HEK293 (cell line): ENCODE measurements around the gene IPO8.

Source experiments
- CTCF ChIA-PET: fragments of 350-600 bp; formaldehyde crosslinking; extraction: SDS; loops from one replicate; lab custom pipeline; 2021; ENCODE audit warnings: antibody characterized with exemption; lab: Yijun Ruan, JAX
- POLR2A ChIA-PET: fragments of 300-600 bp; formaldehyde crosslinking; extraction: SDS; loops from one replicate; lab custom pipeline; 2020; ENCODE audit warnings: antibody characterized with exemption, inconsistent platforms; lab: Yijun Ruan, JAX
- H3K27ac ChIP-seq: fragments of 200-500 bp; sonication (Bioruptor generic); 2 replicates; pipeline ENCODE4 v1.5.1; 2014; ENCODE audit warnings: low read depth, low read length, control low read depth, inconsistent platforms; ENCODE audit errors: extremely low read depth
- H3K36me3 ChIP-seq, 2 experiments: fragments of 200-500 bp in 1 of 2; sonication (Bioruptor generic) in 1 of 2; 1 replicate in 1 of 2; 2 replicates in 1 of 2; pipeline ENCODE4 v1.5.1; 2014 to 2017; ENCODE audit warnings: inconsistent platforms in 2 of 2, low read length in 2 of 2; ENCODE audit not compliant: control insufficient read depth in 2 of 2, insufficient read depth in 1 of 2
- H3K4me1 ChIP-seq: fragments of 200-500 bp; sonication (Bioruptor generic); 2 replicates; pipeline ENCODE4 v1.5.1; 2014; ENCODE audit warnings: mild to moderate bottlenecking, low read length, inconsistent platforms; ENCODE audit not compliant: control insufficient read depth, insufficient read depth
- H3K4me3 ChIP-seq: 2 replicates; pipeline ENCODE4 v1.5.1; 2011; ENCODE audit warnings: low read depth, mild to moderate bottlenecking, control low read depth, low read length, moderate library complexity
- H3K9me3 ChIP-seq: fragments of 200-500 bp; sonication (Bioruptor generic); 2 replicates; pipeline ENCODE4 v1.5.1; 2014; ENCODE audit warnings: low read depth, low read length, inconsistent platforms; ENCODE audit not compliant: control insufficient read depth, insufficient read depth
- ELK4 ChIP-seq: IDR thresholded peaks from 2 replicates; pipeline ENCODE4 v1.6.1; 2011; ENCODE audit warnings: mild to moderate bottlenecking, low read depth, low read length, borderline replicate concordance
- GLIS1 ChIP-seq: fragments of 450-650 bp; formaldehyde crosslinking; IDR thresholded peaks from 2 replicates; pipeline ENCODE4 v1.5.1; 2016; ENCODE audit warnings: missing biosample characterization, missing genetic modification characterization
- GLIS2 ChIP-seq: fragments of 450-650 bp; formaldehyde crosslinking; IDR thresholded peaks from 2 replicates; pipeline ENCODE4 v1.5.1; 2016; ENCODE audit warnings: missing biosample characterization, missing genetic modification characterization
- KLF10 ChIP-seq: fragments of 450-650 bp; IDR thresholded peaks from 2 replicates; pipeline ENCODE4 v1.5.1; 2018; ENCODE audit warnings: missing biosample characterization, mild to moderate bottlenecking, missing genetic modification characterization
- MYNN ChIP-seq: fragments of 450-650 bp; formaldehyde crosslinking; IDR thresholded peaks from 2 replicates; pipeline ENCODE4 v1.5.1; 2016; ENCODE audit warnings: missing biosample characterization, missing genetic modification characterization, borderline replicate concordance
- PRDM4 ChIP-seq: fragments of 450-650 bp; formaldehyde crosslinking; IDR thresholded peaks from 2 replicates; pipeline ENCODE4 v1.5.1; 2017; ENCODE audit warnings: missing biosample characterization, missing genetic modification characterization
- RBAK ChIP-seq: fragments of 450-650 bp; formaldehyde crosslinking; IDR thresholded peaks from 2 replicates; pipeline ENCODE4 v1.5.1; 2016; ENCODE audit warnings: missing biosample characterization, missing genetic modification characterization
- TCF7L2 ChIP-seq: IDR thresholded peaks from 2 replicates; pipeline ENCODE4 v1.6.1; 2011; ENCODE audit warnings: low read depth, mild to moderate bottlenecking, inconsistent platforms, low read length, moderate library complexity, borderline replicate concordance
- ZFP3 ChIP-seq: fragments of 450-650 bp; formaldehyde crosslinking; IDR thresholded peaks from 2 replicates; pipeline ENCODE4 v1.5.1; 2016; ENCODE audit warnings: low read depth, missing biosample characterization, missing genetic modification characterization
- ZNF114 ChIP-seq: fragments of 450-650 bp; formaldehyde crosslinking; IDR thresholded peaks from 2 replicates; pipeline ENCODE4 v1.5.0; 2017; ENCODE audit warnings: missing biosample characterization, missing genetic modification characterization
- ZNF169 ChIP-seq: fragments of 450-650 bp; formaldehyde crosslinking; IDR thresholded peaks from 2 replicates; pipeline ENCODE4 v1.5.1; 2016; ENCODE audit warnings: missing biosample characterization, missing genetic modification characterization
- ZNF174 ChIP-seq: fragments of 450-650 bp; formaldehyde crosslinking; IDR thresholded peaks from 2 replicates; pipeline ENCODE4 v1.5.0; 2017; ENCODE audit warnings: missing biosample characterization, mild to moderate bottlenecking, missing genetic modification characterization
- ZNF433 ChIP-seq: fragments of 450-650 bp; formaldehyde crosslinking; IDR thresholded peaks from 2 replicates; pipeline ENCODE4 v1.5.1; 2016; ENCODE audit warnings: missing biosample characterization, missing genetic modification characterization, low read depth
- ZNF510 ChIP-seq: fragments of 450-650 bp; formaldehyde crosslinking; IDR thresholded peaks from 2 replicates; pipeline ENCODE4 v1.5.1; 2018; ENCODE audit warnings: mild to moderate bottlenecking, missing genetic modification characterization, missing biosample characterization; ENCODE audit not compliant: insufficient replicate concordance
- ZNF596 ChIP-seq: fragments of 450-650 bp; IDR thresholded peaks from 2 replicates; pipeline ENCODE4 v1.5.0; 2018; ENCODE audit warnings: missing biosample characterization, mild to moderate bottlenecking, missing genetic modification characterization, moderate library complexity
- ZNF837 ChIP-seq: fragments of 450-650 bp; formaldehyde crosslinking; IDR thresholded peaks from 2 replicates; pipeline ENCODE4 v1.5.1; 2016; ENCODE audit warnings: missing biosample characterization, missing genetic modification characterization
- ZXDB ChIP-seq: fragments of 450-650 bp; formaldehyde crosslinking; IDR thresholded peaks from 2 replicates; pipeline ENCODE4 v1.5.1; 2016; ENCODE audit warnings: missing biosample characterization, missing genetic modification characterization
- TF ChIP-seq, protein P1 (sequence below): fragments of 450-650 bp; formaldehyde crosslinking; optimal IDR thresholded peaks from 2 replicates; pipeline ENCODE3; 2016; ENCODE audit warnings: missing biosample characterization, mild to moderate bottlenecking, missing genetic modification characterization
- TF ChIP-seq, protein P2 (sequence below): fragments of 450-650 bp; formaldehyde crosslinking; IDR thresholded peaks from 2 replicates; pipeline ENCODE4 v1.5.1; 2016; ENCODE audit warnings: missing biosample characterization, missing genetic modification characterization
- TF ChIP-seq, protein P3 (sequence below): fragments of 450-650 bp; formaldehyde crosslinking; IDR thresholded peaks from 2 replicates; pipeline ENCODE4 v1.5.1; 2016; ENCODE audit warnings: missing biosample characterization, missing genetic modification characterization

The IPO8 gene

DNA sequence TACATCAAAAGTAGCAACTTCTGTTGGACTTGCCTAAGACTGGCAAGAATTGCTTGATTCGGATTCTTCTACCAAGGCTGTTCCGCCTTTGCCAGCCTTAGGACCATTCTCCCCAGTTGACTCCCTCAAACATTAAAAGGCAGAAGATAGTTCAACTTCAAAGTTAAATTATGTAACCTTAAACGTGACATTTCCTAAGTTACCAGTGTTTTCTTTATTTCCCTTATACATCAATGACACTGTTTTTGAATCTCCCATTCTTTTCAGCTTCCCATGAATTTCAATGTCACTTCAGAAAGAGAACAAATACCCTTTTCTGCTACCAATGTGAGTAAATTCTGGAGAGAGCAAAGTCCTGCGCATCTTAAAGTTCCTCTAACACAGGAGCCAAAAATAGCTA is 33.9 kb upstream of the IPO8 start:
- TF ChIP-seq ZNF510 (tag by site-specific recombination), result no peak
- no peak for TF ChIP-seq ZXDB
- TF ChIP-seq MYNN, result no peak
- TF ChIP-seq, protein P1, sequence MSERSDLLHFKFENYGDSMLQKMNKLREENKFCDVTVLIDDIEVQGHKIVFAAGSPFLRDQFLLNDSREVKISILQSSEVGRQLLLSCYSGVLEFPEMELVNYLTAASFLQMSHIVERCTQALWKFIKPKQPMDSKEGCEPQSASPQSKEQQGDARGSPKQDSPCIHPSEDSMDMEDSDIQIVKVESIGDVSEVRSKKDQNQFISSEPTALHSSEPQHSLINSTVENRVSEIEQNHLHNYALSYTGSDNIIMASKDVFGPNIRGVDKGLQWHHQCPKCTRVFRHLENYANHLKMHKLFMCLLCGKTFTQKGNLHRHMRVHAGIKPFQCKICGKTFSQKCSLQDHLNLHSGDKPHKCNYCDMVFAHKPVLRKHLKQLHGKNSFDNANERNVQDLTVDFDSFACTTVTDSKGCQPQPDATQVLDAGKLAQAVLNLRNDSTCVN (tag by site-specific recombination), result no peak
- no peak for TF ChIP-seq ZNF433
- no peak for TF ChIP-seq ELK4
- no peak for TF ChIP-seq ZFP3 (tag by site-specific recombination)
- no peak for TF ChIP-seq KLF10
- no peak for TF ChIP-seq ZNF169 (tag by site-specific recombination)
- TF ChIP-seq GLIS1 (tag by site-specific recombination), result no peak
- TF ChIP-seq GLIS2 (tag by site-specific recombination), result no peak
- no peak for TF ChIP-seq ZNF174 (tag by site-specific recombination)
- TF ChIP-seq RBAK, result no peak
- no peak for TF ChIP-seq ZNF114 (tag by site-specific recombination)
- no peak for TF ChIP-seq ZNF837 (tag by site-specific recombination)
- no peak for TF ChIP-seq ZNF596
- TF ChIP-seq, protein P2, sequence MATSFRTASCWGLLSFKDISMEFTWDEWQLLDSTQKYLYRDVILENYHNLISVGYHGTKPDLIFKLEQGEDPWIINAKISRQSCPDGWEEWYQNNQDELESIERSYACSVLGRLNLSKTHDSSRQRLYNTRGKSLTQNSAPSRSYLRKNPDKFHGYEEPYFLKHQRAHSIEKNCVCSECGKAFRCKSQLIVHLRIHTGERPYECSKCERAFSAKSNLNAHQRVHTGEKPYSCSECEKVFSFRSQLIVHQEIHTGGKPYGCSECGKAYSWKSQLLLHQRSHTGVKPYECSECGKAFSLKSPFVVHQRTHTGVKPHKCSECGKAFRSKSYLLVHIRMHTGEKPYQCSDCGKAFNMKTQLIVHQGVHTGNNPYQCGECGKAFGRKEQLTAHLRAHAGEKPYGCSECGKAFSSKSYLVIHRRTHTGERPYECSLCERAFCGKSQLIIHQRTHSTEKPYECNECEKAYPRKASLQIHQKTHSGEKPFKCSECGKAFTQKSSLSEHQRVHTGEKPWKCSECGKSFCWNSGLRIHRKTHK (tag by site-specific recombination), result no peak
- TF ChIP-seq, protein P3, sequence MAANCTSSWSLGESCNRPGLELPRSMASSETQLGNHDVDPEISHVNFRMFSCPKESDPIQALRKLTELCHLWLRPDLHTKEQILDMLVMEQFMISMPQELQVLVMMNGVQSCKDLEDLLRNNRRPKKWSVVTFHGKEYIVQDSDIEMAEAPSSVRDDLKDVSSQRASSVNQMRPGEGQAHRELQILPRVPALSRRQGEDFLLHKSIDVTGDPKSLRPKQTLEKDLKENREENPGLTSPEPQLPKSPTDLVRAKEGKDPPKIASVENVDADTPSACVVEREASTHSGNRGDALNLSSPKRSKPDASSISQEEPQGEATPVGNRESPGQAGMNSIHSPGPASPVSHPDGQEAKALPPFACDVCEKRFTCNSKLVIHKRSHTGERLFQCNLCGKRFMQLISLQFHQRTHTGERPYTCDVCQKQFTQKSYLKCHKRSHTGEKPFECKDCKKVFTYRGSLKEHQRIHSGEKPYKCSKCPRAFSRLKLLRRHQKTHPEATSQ, result no peak
- no peak overlapping the region for H3K4me3 ChIP-seq
- no peak overlapping the region for H3K27ac ChIP-seq
- H3K36me3 ChIP-seq, result peaks cover 9 to 56% of the 10 kb centered on the region in 2 experiments
- ChIA-PET CTCF (interaction anchor here (0.7 kb wide), 1 partner anchor 24 kb away, joined by 3 read pairs; no protein-coding TSS in a partner anchor), POLR2A (no interaction called here)
- no peaks in the 10 kb centered on the region for H3K4me1 ChIP-seq
- H3K9me3 ChIP-seq, result no peaks in the 10 kb centered on the region

DNA sequence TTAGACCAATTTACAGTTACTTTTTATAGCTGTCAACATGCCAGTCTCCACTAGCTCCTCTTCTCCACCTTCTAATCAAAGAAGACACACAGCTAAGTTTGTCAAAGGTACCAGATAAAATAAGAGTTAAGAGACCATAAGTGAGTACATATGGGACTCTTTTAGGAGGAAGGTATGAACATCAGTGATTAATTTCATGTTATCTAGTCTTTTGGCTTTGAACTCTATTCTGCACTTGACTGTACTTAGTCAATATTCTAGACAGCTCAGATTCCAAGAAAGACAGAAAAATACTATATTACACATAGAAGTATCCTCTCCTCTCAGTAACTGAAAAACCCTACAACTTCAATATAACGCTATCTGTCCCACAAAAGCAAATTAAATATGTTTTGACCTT is 31.0 kb upstream of the IPO8 start:
- Histone ChIP-seq H3K4me3 (no peak overlapping the region), H3K9me3 (no peaks in the 10 kb centered on the region), H3K36me3 (peaks cover 13 to 67% of the 10 kb centered on the region in 2 experiments), H3K4me1 (no peaks in the 10 kb centered on the region), H3K27ac (no peak overlapping the region)
- ChIA-PET POLR2A (interaction anchor here (0.6 kb wide), 1 partner anchor 13 kb away, joined by 4 read pairs; no protein-coding TSS in a partner anchor), CTCF (interaction anchor here (0.7 kb wide), 1 partner anchor 10 kb away, joined by 3 read pairs; no protein-coding TSS in a partner anchor)
- TF ChIP-seq TCF7L2 (no peak), PRDM4 (tag by site-specific recombination) (no peak)
